ENCODE data around the gene PILRB.

The PILRB gene

DNA sequence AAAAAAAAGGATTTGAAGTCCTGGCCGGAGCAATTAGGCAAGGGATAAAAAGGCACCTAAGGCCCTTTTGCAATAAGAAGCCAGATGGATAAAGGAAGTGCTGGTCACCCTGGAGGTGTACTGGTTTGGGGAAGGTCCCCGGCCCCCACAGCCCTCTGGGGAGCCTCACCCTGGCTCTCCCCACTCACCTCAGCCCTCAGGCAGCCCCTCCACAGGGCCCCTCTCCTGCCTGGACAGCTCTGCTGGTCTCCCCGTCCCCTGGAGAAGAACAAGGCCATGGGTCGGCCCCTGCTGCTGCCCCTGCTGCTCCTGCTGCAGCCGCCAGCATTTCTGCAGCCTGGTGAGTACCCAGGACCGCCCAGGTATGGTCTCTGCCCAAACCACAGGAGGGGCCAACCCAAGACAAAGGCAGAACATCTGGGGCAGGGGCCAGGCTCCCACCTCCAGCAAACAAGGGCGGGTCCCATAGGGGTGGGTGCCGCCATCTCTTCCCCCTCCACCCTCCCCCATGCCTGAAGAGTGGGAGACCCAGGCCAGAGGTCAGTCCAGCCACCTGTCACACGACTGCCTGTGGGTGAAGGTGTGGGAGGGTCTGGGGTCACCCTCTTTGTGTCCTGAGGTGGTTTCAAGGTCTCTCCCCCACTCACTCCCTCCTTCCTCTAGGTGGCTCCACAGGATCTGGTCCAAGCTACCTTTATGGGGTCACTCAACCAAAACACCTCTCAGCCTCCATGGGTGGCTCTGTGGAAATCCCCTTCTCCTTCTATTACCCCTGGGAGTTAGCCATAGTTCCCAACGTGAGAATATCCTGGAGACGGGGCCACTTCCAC lies at the start of gene PILRB:
Gene PILRB (plus strand): TSS at position 91 of the 830 bp plus-strand sequence. CDS start 186 bp downstream, at position 277.
- TF ChIP-seq, protein P1, sequence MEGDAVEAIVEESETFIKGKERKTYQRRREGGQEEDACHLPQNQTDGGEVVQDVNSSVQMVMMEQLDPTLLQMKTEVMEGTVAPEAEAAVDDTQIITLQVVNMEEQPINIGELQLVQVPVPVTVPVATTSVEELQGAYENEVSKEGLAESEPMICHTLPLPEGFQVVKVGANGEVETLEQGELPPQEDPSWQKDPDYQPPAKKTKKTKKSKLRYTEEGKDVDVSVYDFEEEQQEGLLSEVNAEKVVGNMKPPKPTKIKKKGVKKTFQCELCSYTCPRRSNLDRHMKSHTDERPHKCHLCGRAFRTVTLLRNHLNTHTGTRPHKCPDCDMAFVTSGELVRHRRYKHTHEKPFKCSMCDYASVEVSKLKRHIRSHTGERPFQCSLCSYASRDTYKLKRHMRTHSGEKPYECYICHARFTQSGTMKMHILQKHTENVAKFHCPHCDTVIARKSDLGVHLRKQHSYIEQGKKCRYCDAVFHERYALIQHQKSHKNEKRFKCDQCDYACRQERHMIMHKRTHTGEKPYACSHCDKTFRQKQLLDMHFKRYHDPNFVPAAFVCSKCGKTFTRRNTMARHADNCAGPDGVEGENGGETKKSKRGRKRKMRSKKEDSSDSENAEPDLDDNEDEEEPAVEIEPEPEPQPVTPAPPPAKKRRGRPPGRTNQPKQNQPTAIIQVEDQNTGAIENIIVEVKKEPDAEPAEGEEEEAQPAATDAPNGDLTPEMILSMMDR (IDR thresholded peaks at IDR 0.05) = no peak

DNA sequence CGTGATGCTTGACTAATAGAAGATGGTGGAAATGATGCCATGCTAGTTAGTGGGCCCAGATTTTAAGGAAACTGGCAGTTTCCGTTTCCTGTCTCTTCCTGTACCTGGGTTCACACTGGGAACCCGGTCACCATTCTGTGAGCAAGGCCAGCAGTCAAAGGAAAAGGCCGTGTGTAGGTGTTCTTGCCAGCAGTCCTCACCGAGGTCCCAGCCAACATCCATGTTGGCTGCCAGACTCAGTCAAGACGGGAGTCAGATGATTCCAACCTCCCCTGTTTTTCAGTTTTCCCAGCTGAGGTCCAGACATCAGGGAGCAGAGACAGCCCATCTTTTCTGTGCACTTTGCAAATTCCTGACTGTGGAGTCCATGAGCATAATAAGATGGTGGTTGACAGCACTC lies 15.2 kb upstream of the PILRB start:
- TF ChIP-seq, protein P1 (IDR thresholded peaks at IDR 0.05) = no peak

DNA sequence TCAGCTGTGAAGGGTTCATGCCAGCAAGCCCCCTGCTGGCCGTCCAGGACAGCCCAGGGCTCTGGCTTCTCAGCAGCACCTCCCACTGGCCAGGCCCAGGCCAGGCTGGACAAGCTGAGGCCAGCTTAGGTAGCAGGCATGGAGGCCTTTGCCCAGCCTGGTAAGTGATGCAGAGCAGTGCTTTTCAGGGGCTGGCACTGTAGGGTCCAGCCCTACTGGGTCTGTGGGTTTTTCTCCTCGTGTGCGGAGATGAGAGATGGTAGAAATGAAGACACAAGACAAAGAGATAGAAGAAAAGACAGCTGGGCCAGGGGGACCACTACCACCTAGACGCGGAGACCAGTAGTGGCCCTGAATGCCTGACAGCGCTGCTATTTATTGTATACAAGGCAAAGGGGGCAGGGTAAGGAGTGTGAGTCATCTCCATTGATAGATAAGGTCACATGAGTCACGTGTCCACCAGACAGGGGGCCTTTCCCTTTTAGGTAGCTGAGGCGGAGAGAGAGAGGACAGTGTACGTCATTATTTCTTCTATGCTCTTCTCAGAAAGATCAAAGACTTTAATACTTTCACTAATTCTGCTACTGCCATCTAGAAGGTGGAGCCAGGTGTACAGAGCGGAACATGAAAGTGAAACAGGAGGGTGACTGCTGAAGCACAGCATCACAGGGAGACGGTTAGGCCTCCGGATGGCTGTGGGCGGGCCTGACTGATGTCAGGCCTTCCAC lies 13.2 kb upstream of the PILRB start:
- TF ChIP-seq, protein P1 (IDR thresholded peaks at IDR 0.05) = peak; percentile 75

DNA sequence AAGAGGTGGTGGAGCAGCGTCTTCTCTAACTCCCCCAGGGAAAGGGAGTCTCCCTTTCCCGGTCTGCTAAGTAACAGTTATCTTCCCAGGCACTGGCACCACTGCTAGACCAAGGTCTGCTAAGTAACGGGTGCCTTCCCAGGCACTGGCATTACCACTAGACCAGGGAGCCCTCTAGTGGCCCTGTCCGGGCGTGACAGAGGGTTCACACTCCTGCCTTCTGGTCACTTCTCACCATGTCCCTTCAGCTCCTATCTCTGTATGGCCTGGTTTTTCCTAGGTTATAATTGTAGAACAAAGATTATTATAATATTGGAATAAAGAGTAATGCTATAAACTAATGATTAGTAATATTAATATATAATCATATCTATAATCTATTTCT lies 12.6 kb upstream of the PILRB start:
- TF ChIP-seq, protein P1 (IDR thresholded peaks at IDR 0.05) = 0 out of 2 replicates have a peak, but pooled peaks have one; percentile 28

DNA sequence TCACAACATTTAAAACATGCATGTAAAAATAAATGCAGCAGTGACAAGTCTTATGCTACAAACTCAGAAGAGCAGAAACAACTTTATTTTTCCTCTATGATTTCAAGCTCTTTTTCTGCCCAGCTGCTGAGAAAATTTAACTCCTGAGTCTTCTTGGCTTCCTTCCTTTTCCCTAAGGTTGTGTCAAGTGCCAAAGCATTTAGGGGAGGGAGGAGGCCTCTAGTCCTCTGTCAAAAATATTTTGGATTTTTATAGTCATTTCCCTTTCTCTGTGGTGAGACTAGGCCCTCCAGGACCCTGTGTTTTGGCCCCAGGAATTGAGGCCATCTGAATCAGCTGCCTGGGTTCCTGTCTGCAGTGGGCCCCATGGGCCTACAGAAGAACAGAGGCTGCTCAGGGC lies 11.0 kb upstream of the PILRB start:
- TF ChIP-seq, protein P1 (IDR thresholded peaks at IDR 0.05) = no peak

DNA sequence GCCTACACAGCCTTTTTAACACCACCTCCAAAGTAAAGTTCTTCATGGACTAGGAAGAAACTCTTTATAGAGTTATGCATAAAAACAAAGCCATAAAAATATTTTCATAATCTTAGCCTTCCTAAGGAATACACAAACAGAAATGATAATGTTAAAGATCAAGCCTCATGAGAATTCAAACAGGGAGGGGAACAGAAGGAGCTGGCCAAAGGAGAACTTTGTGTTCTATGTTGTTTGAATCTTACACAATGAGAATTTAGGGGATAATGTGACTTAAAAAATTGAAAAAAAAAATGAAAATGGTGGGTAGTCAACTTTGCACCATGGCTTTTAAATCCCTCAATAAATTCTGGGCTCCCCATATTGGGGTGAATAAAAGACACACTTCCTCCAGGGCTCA lies 9.1 kb upstream of the PILRB start:
- TF ChIP-seq, protein P1 (IDR thresholded peaks at IDR 0.05) = no peak

DNA sequence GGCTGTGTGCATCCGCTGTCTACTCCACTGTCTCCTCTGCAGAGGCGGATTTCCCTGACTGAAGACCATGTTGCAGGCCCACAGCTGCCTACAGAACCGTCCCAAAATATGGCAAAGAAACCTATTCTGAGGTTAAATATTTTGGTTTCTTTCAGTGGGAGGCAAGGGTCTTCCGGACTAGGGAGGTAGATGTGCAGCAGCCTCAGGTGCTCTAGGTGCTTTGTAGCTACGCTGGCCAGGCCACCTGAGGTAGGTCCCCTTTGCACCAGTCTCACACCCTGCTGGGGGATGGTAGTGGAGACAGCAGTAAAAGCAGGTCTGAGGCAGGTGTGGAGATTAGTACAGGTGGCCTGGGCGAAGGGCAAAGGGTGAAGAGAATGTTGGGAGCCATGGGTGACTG lies 8.2 kb upstream of the PILRB start:
- TF ChIP-seq, protein P1 (IDR thresholded peaks at IDR 0.05) = no peak
